GM23338 (cell line): ENCODE results near the gene MUC5B.

ENCODE experiments used
- EZH2 ChIP-seq: fragments of 200-600 bp; sonication (generic); IDR thresholded peaks from one replicate; pipeline ENCODE4 v1.8.0; 2017; ENCODE audit warnings: antibody characterized with exemption, mild to moderate bottlenecking, low read depth; ENCODE audit not compliant: unreplicated experiment
- EZH2phosphoT487 ChIP-seq: fragments of 200-600 bp; sonication (generic); IDR thresholded peaks from one replicate; pipeline ENCODE4 v1.8.1; 2018; ENCODE audit warnings: antibody characterized with exemption; ENCODE audit not compliant: unreplicated experiment
- TF ChIP-seq, protein P1 (sequence below), 2 experiments: fragments of 200-600 bp in 1 of 2; sonication (generic) in 1 of 2; conservative IDR thresholded peaks; 2 replicates each; pipeline versions ENCODE4 v1.5.1 to v1.6.1; 2016 to 2017; ENCODE audit warnings: antibody characterized with exemption in 2 of 2, low read depth in 2 of 2, mild to moderate bottlenecking in 2 of 2, moderate library complexity in 1 of 2

DNA sequence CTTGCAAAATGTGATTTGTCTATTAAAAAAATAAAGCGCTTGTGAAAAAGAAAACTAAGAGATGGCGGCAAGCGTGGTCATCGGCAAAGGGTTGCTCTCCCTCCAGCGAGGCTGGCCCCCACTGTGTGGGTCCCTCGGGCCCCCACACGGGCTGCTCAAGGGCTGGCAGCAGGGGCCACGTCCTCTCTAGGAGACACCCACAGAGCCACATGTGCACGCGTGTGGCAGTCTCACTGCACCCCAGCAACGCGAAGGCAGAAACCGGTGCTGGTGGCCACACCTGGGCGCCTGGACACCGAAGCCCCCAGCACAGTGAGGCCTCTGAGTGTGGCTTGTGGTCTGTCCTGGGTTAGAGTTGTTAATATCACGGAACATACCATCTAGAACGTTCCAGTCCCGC lies 52.2 kb downstream of the MUC5B start:
- TF ChIP-seq EZH2phosphoT487 (no peak), EZH2 (no peak)
- TF ChIP-seq, protein P1, sequence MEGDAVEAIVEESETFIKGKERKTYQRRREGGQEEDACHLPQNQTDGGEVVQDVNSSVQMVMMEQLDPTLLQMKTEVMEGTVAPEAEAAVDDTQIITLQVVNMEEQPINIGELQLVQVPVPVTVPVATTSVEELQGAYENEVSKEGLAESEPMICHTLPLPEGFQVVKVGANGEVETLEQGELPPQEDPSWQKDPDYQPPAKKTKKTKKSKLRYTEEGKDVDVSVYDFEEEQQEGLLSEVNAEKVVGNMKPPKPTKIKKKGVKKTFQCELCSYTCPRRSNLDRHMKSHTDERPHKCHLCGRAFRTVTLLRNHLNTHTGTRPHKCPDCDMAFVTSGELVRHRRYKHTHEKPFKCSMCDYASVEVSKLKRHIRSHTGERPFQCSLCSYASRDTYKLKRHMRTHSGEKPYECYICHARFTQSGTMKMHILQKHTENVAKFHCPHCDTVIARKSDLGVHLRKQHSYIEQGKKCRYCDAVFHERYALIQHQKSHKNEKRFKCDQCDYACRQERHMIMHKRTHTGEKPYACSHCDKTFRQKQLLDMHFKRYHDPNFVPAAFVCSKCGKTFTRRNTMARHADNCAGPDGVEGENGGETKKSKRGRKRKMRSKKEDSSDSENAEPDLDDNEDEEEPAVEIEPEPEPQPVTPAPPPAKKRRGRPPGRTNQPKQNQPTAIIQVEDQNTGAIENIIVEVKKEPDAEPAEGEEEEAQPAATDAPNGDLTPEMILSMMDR (conservative IDR thresholded peaks at IDR 0.05; ENCODE audit: low read depth in 2 of 2): no peak
